ENCODE results near the gene SLX4IP. TPM values are rescaled to one million over a fixed set of nuclear protein-coding genes. Genes with fewer than 3 reads are reported as not detected.

SLX4IP gene
- total RNA-seq, 1 experiment from 2014 or later: 5.4 TPM

GRCh38 chr20:10641893-10642292 lies 206.8 kb downstream of the SLX4IP start:
- intact Hi-C loops (cut with micrococcal nuclease; ENCODE audit: unreplicated experiment): no loop called here
- TF ChIP-seq CTCF (IDR thresholded peaks at IDR 0.05; ENCODE audit: unreplicated experiment): no peak
- H3K27me3 Mint-ChIP-seq (ENCODE audit: unreplicated experiment): no peaks in the 10 kb centered on the region
- BruUV-seq (replicated peaks): no TSS peak
- CTCF ChIA-PET: no interaction called here
- no peak overlapping the region for H3K27ac Mint-ChIP-seq (ENCODE audit: unreplicated experiment)
- no peak for DNase-seq
- peaks cover 82% of the 10 kb centered on the region for H3K36me3 Mint-ChIP-seq (ENCODE audit: insufficient read depth, unreplicated experiment)
- peaks cover 9% of the 10 kb centered on the region for H3K4me1 Mint-ChIP-seq (ENCODE audit: low read depth, unreplicated experiment)
- no peak overlapping the region for H3K4me3 Mint-ChIP-seq (ENCODE audit: low read depth, unreplicated experiment)
- no peaks in the 10 kb centered on the region for H3K9me3 Mint-ChIP-seq (ENCODE audit: low read depth, unreplicated experiment)

GRCh38 chr20:10642856-10643559 lies 207.9 kb downstream of the SLX4IP start:
- CTCF ChIA-PET: no interaction called here
- Mint-ChIP-seq H3K9me3 (ENCODE audit: low read depth, unreplicated experiment) (no peaks in the 10 kb centered on the region), H3K4me1 (ENCODE audit: low read depth, unreplicated experiment) (peaks cover 15% of the 10 kb centered on the region), H3K36me3 (ENCODE audit: insufficient read depth, unreplicated experiment) (peaks cover 85% of the 10 kb centered on the region), H3K27me3 (ENCODE audit: unreplicated experiment) (no peaks in the 10 kb centered on the region), H3K4me3 (ENCODE audit: low read depth, unreplicated experiment) (no peak overlapping the region), H3K27ac (ENCODE audit: unreplicated experiment) (no peak overlapping the region)
- no TSS peak for BruUV-seq (replicated peaks)
- no peak for DNase-seq
- intact Hi-C loops (cut with micrococcal nuclease; ENCODE audit: unreplicated experiment): no loop called here
- no peak for TF ChIP-seq CTCF (IDR thresholded peaks at IDR 0.05; ENCODE audit: unreplicated experiment)

- intact Hi-C loops (cut with micrococcal nuclease; ENCODE audit: unreplicated experiment): no loop called here
Measured at GRCh38 chr20:10643560-10643873, 208.4 kb downstream of the SLX4IP start.

GRCh38 chr20:10644458-10645204 lies 209.5 kb downstream of the SLX4IP start:
- intact Hi-C loops (cut with micrococcal nuclease; ENCODE audit: unreplicated experiment): no loop called here
- DNase-seq: no peak
- TF ChIP-seq CTCF (IDR thresholded peaks at IDR 0.05; ENCODE audit: unreplicated experiment): no peak
- peaks cover 87% of the 10 kb centered on the region for H3K36me3 Mint-ChIP-seq (ENCODE audit: insufficient read depth, unreplicated experiment)
- CTCF ChIA-PET: no interaction called here
- no peak overlapping the region for H3K4me3 Mint-ChIP-seq (ENCODE audit: low read depth, unreplicated experiment)
- no peaks in the 10 kb centered on the region for H3K9me3 Mint-ChIP-seq (ENCODE audit: low read depth, unreplicated experiment)
- no peak overlapping the region for H3K27ac Mint-ChIP-seq (ENCODE audit: unreplicated experiment)
- no peaks in the 10 kb centered on the region for H3K27me3 Mint-ChIP-seq (ENCODE audit: unreplicated experiment)
- H3K4me1 Mint-ChIP-seq (ENCODE audit: low read depth, unreplicated experiment): peaks cover 12% of the 10 kb centered on the region
- BruUV-seq (replicated peaks): no TSS peak

More at GRCh38 chr20:10643560-10643873, 208.4 kb downstream of the SLX4IP start:
- Mint-ChIP-seq H3K4me3 (ENCODE audit: low read depth, unreplicated experiment) (no peak overlapping the region), H3K27ac (ENCODE audit: unreplicated experiment) (no peak overlapping the region), H3K9me3 (ENCODE audit: low read depth, unreplicated experiment) (no peaks in the 10 kb centered on the region), H3K36me3 (ENCODE audit: insufficient read depth, unreplicated experiment) (peaks cover 85% of the 10 kb centered on the region), H3K27me3 (ENCODE audit: unreplicated experiment) (no peaks in the 10 kb centered on the region), H3K4me1 (ENCODE audit: low read depth, unreplicated experiment) (peaks cover 17% of the 10 kb centered on the region)
- no TSS peak for BruUV-seq (replicated peaks)
- no peak for TF ChIP-seq CTCF (IDR thresholded peaks at IDR 0.05; ENCODE audit: unreplicated experiment)
- no peak for DNase-seq
- CTCF ChIA-PET: interaction anchor here (0.7 kb wide), 1 partner anchor 758 kb away, joined by 3 read pairs; no protein-coding TSS in a partner anchor
